ENCODE data around the gene GH2.
"Not testable (repeated sequence)": the region's sequence is repeated elsewhere in the genome, so short reads cannot be mapped to it uniquely, and the experiment has no call there.

The GH2 gene

DNA sequence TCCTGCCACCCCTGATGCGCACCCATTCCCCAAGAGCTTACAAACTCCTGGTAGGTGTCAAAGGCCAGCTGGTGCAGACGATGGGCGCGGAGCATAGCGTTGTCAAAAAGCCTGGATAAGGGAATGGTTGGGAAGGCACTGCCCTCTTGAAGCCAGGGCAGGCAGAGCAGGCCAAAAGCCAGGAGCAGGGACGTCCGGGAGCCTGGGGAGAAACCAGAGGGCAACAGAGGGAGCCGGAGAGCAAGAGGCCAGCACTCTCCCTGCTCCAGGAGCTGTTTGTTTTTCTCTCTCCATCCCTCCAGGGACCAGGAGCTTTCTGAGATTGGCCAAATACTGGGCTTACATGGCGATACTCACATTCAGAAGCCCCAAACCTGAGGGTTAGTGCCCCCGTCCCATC is 36.6 kb upstream of the GH2 start:
- TF ChIP-seq, protein P1, sequence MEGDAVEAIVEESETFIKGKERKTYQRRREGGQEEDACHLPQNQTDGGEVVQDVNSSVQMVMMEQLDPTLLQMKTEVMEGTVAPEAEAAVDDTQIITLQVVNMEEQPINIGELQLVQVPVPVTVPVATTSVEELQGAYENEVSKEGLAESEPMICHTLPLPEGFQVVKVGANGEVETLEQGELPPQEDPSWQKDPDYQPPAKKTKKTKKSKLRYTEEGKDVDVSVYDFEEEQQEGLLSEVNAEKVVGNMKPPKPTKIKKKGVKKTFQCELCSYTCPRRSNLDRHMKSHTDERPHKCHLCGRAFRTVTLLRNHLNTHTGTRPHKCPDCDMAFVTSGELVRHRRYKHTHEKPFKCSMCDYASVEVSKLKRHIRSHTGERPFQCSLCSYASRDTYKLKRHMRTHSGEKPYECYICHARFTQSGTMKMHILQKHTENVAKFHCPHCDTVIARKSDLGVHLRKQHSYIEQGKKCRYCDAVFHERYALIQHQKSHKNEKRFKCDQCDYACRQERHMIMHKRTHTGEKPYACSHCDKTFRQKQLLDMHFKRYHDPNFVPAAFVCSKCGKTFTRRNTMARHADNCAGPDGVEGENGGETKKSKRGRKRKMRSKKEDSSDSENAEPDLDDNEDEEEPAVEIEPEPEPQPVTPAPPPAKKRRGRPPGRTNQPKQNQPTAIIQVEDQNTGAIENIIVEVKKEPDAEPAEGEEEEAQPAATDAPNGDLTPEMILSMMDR (IDR thresholded peaks at IDR 0.05; ENCODE audit: control extremely low read depth, extremely low read depth, low read depth, missing control alignments) = no peak
- DNase-seq (ENCODE audit: extremely low spot score) = no peak
- ChIA-PET POLR2A (no interaction called here), CTCF (interaction anchor here (0.8 to 12.9 kb wide), 22 partner anchors 12 to 681 kb away, joined by 3 to 207 read pairs (median 12); partner anchors contain the start of genes CD79B and ERN1)

DNA sequence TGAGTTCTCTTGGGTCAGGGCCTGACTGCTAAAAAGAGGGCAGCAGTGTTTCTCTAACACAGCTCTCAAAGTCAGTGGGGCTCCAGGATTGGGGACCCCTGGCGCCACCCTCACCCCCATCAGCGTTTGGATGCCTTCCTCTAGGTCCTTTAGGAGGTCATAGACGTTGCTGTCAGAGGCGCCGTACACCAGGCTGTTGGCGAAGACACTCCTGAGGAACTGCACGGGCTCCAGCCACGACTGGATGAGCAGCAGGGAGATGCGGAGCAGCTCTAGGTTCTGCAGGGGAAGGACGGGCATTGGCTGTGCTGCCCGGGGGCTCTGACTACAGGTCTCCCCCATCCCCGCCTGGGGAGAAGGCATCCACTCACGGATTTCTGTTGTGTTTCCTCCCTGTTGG is 35.9 kb upstream of the GH2 start:
- POLR2A ChIA-PET = no interaction called here
- DNase-seq (ENCODE audit: extremely low spot score) = no peak
- TF ChIP-seq, protein P1 (IDR thresholded peaks at IDR 0.05; ENCODE audit: control extremely low read depth, extremely low read depth, low read depth, missing control alignments) = no peak
- CTCF ChIA-PET = interaction anchor here (1.1 to 12.9 kb wide), 14 partner anchors 13 to 353 kb away, joined by 3 to 207 read pairs (median 20); partner anchors contain the start of genes CD79B and ERN1

GRCh38 chr17:63917206-63917605 is 35.5 kb upstream of the GH2 start:
- CTCF ChIA-PET = interaction anchor here (2.7 to 12.9 kb wide), 7 partner anchors 14 to 111 kb away, joined by 18 to 207 read pairs (median 74); partner anchors contain the start of gene CD79B
- POLR2A ChIA-PET = not testable (repeated sequence)

DNA sequence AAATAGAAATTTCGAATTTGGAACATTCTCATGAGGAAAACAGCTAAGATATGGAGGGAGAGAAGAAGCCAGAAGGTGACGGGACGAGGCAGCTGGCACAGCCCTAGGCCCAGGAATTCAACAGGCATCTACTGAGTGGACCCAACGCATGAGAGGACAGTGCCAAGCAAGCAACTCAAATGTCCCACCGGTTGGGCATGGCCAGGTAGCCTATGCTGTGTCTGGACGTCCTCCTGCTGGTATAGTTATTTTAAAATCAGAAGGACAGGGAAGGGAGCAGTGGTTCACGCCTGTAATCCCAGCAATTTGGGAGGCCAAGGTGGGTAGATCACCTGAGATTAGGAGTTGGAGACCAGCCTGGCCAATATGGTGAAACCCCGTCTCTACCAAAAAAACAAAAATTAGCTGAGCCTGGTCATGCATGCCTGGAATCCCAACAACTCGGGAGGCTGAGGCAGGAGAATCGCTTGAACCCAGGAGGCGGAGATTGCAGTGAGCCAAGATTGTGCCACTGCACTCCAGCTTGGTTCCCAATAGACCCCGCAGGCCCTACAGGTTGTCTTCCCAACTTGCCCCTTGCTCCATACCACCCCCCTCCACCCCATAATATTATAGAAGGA is 34.9 kb upstream of the GH2 start:
- CTCF ChIA-PET = interaction anchor here (1.2 to 12.9 kb wide), 7 partner anchors 13 to 111 kb away, joined by 4 to 207 read pairs (median 51); no protein-coding TSS in a partner anchor
- POLR2A ChIA-PET = no interaction called here
- TF ChIP-seq, protein P1 (IDR thresholded peaks at IDR 0.05; ENCODE audit: control extremely low read depth, extremely low read depth, low read depth, missing control alignments) = no peak
- DNase-seq (ENCODE audit: extremely low spot score) = no peak

More at GRCh38 chr17:63917206-63917605, 35.5 kb upstream of the GH2 start:
- DNase-seq (ENCODE audit: extremely low spot score) = not testable (repeated sequence)

DNA sequence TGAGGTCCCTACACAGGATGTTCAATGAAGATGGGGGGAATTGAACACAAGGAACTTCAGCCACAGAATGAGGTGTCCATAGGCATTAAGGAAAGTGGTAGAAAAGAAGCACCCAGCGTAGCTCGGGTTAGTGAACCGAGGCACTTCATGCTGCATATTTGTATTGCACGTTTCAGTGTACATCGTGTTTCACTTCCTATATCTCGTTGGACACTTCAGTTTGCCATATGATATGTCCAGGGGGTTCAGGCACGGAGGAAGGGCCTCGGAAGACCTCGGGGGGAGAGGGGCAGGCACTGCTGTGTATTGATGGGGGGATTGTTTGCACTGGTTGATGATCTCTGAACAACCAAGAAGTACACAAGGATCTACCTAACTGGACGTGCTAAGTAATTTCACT is 34.0 kb upstream of the GH2 start:
- DNase-seq (ENCODE audit: extremely low spot score); POLR2A ChIA-PET: not testable (repeated sequence)
- CTCF ChIA-PET = interaction anchor here (1.0 to 12.9 kb wide), 9 partner anchors 12 to 112 kb away, joined by 3 to 207 read pairs (median 4); partner anchors contain the start of gene CD79B

- POLR2A ChIA-PET = no interaction called here
- CTCF ChIA-PET = interaction anchor here (1.1 to 12.9 kb wide), 7 partner anchors 11 to 114 kb away, joined by 3 to 207 read pairs (median 35); no protein-coding TSS in a partner anchor
- TF ChIP-seq, protein P1 (IDR thresholded peaks at IDR 0.05; ENCODE audit: control extremely low read depth, extremely low read depth, low read depth, missing control alignments) = no peak
- no peak for DNase-seq (ENCODE audit: extremely low spot score)
Measured at GRCh38 chr17:63914471-63914870, 32.7 kb upstream of the GH2 start.

GRCh38 chr17:63911657-63912100 is 29.9 kb upstream of the GH2 start:
- ChIA-PET CTCF (interaction anchor here (0.8 to 12.9 kb wide), 28 partner anchors 8 to 222 kb away, joined by 3 to 207 read pairs (median 6); partner anchors contain the start of genes CD79B and ICAM2), POLR2A (interaction anchor here (0.6 kb wide), 1 partner anchor 231 kb away, joined by 3 read pairs; no protein-coding TSS in a partner anchor)
- peak; percentile 76 for DNase-seq (ENCODE audit: extremely low spot score)
- TF ChIP-seq, protein P1 (IDR thresholded peaks at IDR 0.05; ENCODE audit: control extremely low read depth, extremely low read depth, low read depth, missing control alignments) = peak; percentile 79
